Activated naive CD4-positive, alpha-beta T cell treated with anti-CD3 and anti-CD28 coated beads for 36 hours (primary cell): ENCODE results near the gene GABBR2. TPM values are rescaled to one million over a fixed set of nuclear protein-coding genes. Genes with fewer than 3 reads are reported as not detected.

Source experiments
- CTCF ChIA-PET: fragments of 350-600 bp; sonication (Branson Sonifier 250); formaldehyde crosslinking; loops from one replicate; lab custom pipeline; 2021; ENCODE audit warnings: antibody characterized with exemption; lab: Charles Lee
- DNase-seq: peaks from one replicate; pipeline ENCODE4 v3.0.0-alpha.2; 2020
- H3K27ac Mint-ChIP-seq: one replicate; pipeline ENCODE4 v1.8.0; 2021; ENCODE audit warnings: mild to moderate bottlenecking, mixed read lengths
- H3K27me3 Mint-ChIP-seq: one replicate; pipeline ENCODE4 v1.8.0; 2021; ENCODE audit warnings: low read depth, mixed read lengths
- H3K36me3 Mint-ChIP-seq: one replicate; pipeline ENCODE4 v1.8.0; 2021; ENCODE audit warnings: low read depth, mixed read lengths
- H3K4me1 Mint-ChIP-seq: one replicate; pipeline ENCODE4 v1.8.0; 2021; ENCODE audit warnings: low read depth, mixed read lengths
- H3K4me3 Mint-ChIP-seq: one replicate; pipeline ENCODE4 v1.8.0; 2021; ENCODE audit warnings: mild to moderate bottlenecking, moderate library complexity, mixed read lengths
- H3K9me3 Mint-ChIP-seq: one replicate; pipeline ENCODE4 v1.8.0; 2021; ENCODE audit warnings: mixed read lengths
- intact Hi-C: fragments of 100-400 bp; cut with micrococcal nuclease; formaldehyde crosslinking; loops from one replicate; pipeline ENCODE4 v1.15.1; 2023
- total RNA-seq, 2 experiments: library from RNA; stranded (reverse); gene quantifications; one replicate each; pipeline ENCODE4 v1.2.3, GENCODE V29; 2021

The GABBR2 gene
- total RNA-seq, 2 experiments from 2014 or later, result not detected

DNA sequence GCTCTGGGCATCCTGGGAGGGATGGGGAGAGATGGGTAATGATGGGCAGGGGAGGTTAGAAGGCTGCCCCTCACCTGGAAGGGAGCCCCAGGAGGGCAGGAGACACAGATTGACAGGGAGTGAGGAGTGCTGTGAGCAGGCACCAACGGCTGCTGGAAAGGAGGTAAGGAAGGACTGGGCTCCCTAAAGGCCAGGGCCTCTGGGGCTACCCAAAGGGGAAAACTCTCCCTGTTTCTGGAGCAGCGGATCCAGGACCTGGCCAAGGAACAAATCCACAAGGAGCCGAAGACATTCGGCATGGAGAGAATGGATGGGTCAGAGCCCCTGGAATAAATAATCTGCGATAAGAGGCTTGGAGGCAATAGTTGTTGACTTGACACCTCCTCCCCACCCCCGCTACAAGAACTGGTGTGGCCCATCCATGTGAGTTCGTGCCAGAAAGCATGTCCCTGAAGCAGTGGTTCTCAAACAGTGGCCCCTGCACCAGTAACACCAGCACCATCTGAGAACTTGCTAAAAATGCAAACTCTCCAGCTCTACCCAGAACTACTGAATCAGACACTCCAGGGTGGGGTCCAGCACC, 208.3 kb downstream of the GABBR2 start:
- no peak for DNase-seq
- no peaks in the 10 kb centered on the region for H3K4me1 Mint-ChIP-seq
- no peak overlapping the region for H3K27ac Mint-ChIP-seq
- no peaks in the 10 kb centered on the region for H3K36me3 Mint-ChIP-seq
- CTCF ChIA-PET, result no interaction called here
- peaks cover 10% of the 10 kb centered on the region for H3K27me3 Mint-ChIP-seq
- intact Hi-C loops, result no loop called here
- H3K9me3 Mint-ChIP-seq, result no peaks in the 10 kb centered on the region
- H3K4me3 Mint-ChIP-seq, result no peak overlapping the region

DNA sequence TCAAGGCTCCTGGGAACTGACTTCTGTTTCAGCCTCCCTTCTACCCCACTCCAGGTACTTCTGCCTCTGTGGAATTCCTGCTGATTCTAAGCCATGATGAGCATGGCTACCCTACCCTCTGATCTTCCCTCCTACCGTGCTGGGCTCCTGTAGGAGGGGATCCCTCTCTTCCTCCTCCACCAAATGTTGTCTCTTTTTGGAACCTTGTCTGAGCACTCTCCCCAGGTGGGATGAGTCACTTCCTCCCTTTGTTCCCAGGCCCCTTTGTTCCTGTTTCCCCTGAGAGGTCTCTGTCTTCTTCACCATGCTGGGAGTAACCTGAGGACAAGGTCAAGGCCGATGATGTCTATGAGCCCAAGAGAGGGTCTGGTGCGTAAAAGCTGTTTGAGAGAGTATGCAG, 213.2 kb downstream of the GABBR2 start:
- CTCF ChIA-PET, result no interaction called here
- H3K36me3 Mint-ChIP-seq, result no peaks in the 10 kb centered on the region
- peaks cover 15% of the 10 kb centered on the region for H3K27me3 Mint-ChIP-seq
- no peak overlapping the region for H3K4me3 Mint-ChIP-seq
- no peak for DNase-seq
- intact Hi-C loops, result no loop called here
- H3K9me3 Mint-ChIP-seq, result no peaks in the 10 kb centered on the region
- no peak overlapping the region for H3K27ac Mint-ChIP-seq
- H3K4me1 Mint-ChIP-seq, result no peaks in the 10 kb centered on the region

DNA sequence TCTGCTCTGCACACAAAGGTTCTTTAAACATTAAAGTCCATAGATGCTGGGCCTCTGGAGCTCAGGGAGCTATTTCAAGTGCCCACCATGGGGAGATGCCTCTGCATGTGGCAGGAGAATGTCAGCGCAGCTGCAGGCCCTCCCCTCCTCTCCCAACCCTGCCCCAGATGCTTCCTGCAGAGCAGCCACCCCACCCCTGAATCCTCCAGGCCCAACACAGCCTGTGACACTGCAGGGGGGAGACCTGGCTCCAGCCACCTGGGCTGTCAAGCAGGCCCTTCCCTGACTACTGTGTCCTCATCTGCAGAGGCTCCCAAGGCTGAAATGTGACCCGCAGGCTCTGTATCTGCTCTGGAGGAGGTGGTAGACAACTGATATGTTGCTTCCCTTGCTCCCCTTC, 213.9 kb downstream of the GABBR2 start:
- Mint-ChIP-seq H3K36me3 (no peaks in the 10 kb centered on the region), H3K4me1 (no peaks in the 10 kb centered on the region), H3K27ac (no peak overlapping the region), H3K9me3 (no peaks in the 10 kb centered on the region), H3K4me3 (no peak overlapping the region), H3K27me3 (peaks cover 15% of the 10 kb centered on the region)
- CTCF ChIA-PET, result no interaction called here
- intact Hi-C loops, result no loop called here
- DNase-seq, result no peak

DNA sequence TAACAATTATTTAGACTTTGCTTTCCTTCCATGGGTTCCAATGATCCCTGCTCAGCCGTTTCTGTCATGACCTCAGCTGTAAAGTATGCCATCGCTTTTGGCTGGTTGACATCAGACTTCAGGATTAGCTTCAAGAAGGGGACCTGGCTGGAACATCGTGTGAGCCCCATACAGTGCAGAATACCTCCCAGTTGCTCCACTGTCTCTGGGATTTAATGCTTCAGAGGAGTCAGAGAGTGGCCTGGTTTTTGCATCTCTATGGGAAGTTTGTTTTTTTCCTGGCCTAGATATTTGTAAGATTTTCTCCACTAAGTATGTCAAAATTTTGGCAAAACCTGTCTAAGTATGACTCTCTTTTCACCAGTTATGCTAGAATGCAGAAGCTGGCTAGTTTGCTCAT, 216.9 kb downstream of the GABBR2 start:
- Mint-ChIP-seq H3K4me3 (no peak overlapping the region), H3K27ac (no peak overlapping the region), H3K27me3 (peaks cover 11% of the 10 kb centered on the region), H3K4me1 (no peaks in the 10 kb centered on the region), H3K9me3 (no peaks in the 10 kb centered on the region), H3K36me3 (no peaks in the 10 kb centered on the region)
- intact Hi-C loops, result no loop called here
- DNase-seq, result no peak
- CTCF ChIA-PET, result no interaction called here

DNA sequence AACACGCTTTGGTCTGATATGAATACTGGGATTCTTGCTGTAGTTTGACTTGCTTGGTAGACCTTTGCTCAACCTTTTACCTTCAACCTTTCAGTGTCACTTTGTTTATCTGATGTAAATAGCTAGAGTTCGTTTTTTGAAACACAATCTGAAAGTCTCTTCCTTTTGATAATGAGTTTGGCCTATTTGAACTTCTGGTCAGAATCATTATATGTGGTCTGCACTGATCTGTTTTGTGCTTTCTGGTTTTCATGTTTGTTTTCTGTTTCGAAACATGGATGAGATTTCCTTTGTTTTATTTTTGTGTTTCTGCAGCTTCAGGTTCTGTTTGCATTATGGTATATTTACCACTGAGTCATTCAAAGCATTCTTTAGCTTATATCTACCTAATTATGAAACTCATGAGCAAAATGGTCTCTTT, 217.5 kb downstream of the GABBR2 start:
- H3K4me3 Mint-ChIP-seq, result no peak overlapping the region
- DNase-seq, result no peak
- H3K27ac Mint-ChIP-seq, result no peak overlapping the region
- intact Hi-C loops, result no loop called here
- CTCF ChIA-PET, result no interaction called here
- H3K36me3 Mint-ChIP-seq, result no peaks in the 10 kb centered on the region
- H3K27me3 Mint-ChIP-seq, result peaks cover 9% of the 10 kb centered on the region
- no peaks in the 10 kb centered on the region for H3K4me1 Mint-ChIP-seq
- H3K9me3 Mint-ChIP-seq, result no peaks in the 10 kb centered on the region

DNA sequence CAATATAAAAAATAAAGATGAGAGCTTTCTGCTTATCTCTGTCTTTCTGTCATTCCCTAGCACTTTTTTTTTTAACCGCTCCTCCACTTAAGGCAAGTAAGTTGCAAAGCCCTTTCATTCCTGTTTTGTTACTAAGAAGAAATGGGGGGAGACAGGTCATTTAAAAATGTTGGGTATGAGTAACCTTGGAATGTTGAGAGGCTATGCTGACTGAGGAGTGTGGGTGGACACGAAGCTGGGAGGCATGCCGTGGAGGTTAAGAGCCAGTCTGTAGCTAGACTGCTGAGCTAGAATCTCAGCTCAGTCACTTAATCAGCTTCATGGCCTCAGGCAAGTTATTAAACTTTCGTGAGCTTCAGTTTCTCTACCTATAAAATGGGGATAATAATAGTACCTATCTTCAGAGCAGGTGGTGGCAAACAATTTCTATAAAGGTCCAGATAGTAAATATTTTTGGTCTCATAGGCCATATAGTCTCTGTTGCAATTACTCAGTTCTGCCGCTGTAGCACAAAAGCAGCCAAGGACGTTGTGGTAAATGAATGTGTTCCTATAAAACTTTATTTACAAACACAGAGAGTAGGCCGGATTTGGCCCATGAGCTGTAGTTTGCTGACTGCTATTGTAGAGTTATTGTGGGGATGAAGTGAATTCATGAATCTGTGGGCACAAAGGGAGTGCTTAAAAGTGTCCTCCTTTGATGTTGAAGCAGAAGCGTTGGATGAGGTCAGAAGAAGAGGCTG, 220.0 kb downstream of the GABBR2 start:
- H3K36me3 Mint-ChIP-seq, result no peaks in the 10 kb centered on the region
- H3K27ac Mint-ChIP-seq, result no peak overlapping the region
- CTCF ChIA-PET, result no interaction called here
- H3K4me3 Mint-ChIP-seq, result no peak overlapping the region
- DNase-seq, result no peak
- H3K4me1 Mint-ChIP-seq, result no peaks in the 10 kb centered on the region
- H3K9me3 Mint-ChIP-seq, result no peaks in the 10 kb centered on the region
- H3K27me3 Mint-ChIP-seq, result peaks cover 10% of the 10 kb centered on the region
- intact Hi-C loops, result no loop called here

DNA sequence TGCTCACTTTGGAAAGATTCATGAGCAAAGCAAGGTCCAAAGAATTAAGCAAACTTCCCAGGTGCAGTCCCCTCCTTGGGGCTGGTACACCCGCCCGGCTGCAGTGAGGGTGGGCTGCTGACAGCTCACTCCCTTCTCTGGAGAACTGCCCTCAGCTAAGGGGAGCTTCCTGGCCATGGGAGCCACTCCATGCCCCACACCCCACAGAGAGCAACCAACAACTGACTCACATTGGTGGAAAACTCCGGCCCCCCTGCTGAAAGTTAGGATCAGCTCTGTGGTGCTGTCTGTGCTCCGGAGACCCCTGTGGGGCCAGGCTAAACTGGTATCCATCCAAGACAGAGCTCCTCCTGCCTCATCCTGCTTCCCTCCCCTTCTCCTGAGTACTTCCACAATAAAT, 223.0 kb downstream of the GABBR2 start:
- no peaks in the 10 kb centered on the region for H3K4me1 Mint-ChIP-seq
- no peak overlapping the region for H3K27ac Mint-ChIP-seq
- no peaks in the 10 kb centered on the region for H3K9me3 Mint-ChIP-seq
- no peaks in the 10 kb centered on the region for H3K36me3 Mint-ChIP-seq
- intact Hi-C loops, result no loop called here
- peaks cover 19% of the 10 kb centered on the region for H3K27me3 Mint-ChIP-seq
- no peak for DNase-seq
- CTCF ChIA-PET, result no interaction called here
- no peak overlapping the region for H3K4me3 Mint-ChIP-seq

DNA sequence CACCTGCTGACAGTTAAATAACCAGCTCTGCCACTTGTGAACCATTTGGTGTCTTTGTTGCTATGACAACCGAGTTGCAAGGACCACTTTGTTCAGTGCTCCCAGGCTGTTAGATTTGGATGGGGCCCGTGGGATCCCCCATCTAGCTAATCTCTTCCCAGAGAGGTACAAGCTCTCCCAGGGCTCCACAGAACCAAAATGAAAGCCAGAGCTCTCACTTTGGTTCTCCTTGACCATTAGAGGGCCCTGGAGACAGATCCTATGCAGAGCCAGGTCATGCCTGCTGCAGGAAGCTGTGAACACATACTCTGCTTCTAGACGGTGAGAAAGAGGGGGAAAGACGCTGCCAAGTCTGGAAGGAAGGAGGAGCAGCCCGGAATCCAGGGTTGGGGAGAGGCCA, 224.6 kb downstream of the GABBR2 start:
- Mint-ChIP-seq H3K36me3 (no peaks in the 10 kb centered on the region), H3K9me3 (no peaks in the 10 kb centered on the region), H3K4me3 (no peak overlapping the region), H3K27me3 (peaks cover 19% of the 10 kb centered on the region), H3K4me1 (no peaks in the 10 kb centered on the region), H3K27ac (no peak overlapping the region)
- intact Hi-C loops, result no loop called here
- CTCF ChIA-PET, result no interaction called here
- DNase-seq, result no peak

DNA sequence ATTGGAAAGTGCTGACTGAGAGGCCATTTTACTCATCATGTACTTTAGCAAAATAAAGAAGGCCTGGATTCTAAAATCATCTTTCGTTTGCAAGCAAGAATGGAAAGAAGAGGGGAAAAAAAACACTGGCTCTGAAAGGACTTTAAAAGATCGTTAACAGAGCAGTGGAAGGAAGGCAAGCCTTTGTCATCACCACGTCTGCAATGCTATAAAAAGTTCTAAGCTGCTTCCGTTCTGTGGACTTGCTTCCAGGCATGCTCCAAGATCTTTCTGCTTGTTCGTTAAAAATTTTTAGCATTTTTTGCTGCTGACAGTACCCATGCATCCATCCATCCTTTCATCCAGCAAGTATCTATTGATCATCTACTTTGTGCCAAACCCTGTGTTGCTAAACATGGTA, 226.5 kb downstream of the GABBR2 start:
- CTCF ChIA-PET, result no interaction called here
- no peaks in the 10 kb centered on the region for H3K4me1 Mint-ChIP-seq
- no peak for DNase-seq
- no peaks in the 10 kb centered on the region for H3K36me3 Mint-ChIP-seq
- no peak overlapping the region for H3K27ac Mint-ChIP-seq
- H3K4me3 Mint-ChIP-seq, result no peak overlapping the region
- H3K9me3 Mint-ChIP-seq, result no peaks in the 10 kb centered on the region
- peaks cover 19% of the 10 kb centered on the region for H3K27me3 Mint-ChIP-seq
- intact Hi-C loops, result no loop called here

DNA sequence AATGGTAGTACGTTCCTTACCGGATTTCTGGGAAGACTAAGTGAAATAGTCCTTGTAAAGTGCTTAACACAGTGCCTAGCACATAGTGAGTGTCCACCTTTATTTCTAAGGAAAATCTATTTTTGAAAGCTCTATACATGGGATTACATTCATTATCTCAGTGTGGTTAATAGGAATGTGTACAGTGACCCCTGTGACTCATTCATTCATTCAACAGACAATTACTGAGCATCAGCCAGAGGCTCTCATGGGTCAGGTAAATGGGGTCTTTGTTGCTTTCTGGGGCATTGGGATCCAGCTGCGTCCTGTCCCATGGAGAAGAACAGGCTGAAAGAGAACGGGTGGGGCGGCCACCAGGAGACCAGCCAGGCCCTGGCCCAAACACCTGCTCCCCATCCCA, 227.1 kb downstream of the GABBR2 start:
- Mint-ChIP-seq H3K27me3 (peaks cover 19% of the 10 kb centered on the region), H3K36me3 (no peaks in the 10 kb centered on the region), H3K9me3 (no peaks in the 10 kb centered on the region), H3K27ac (no peak overlapping the region), H3K4me1 (no peaks in the 10 kb centered on the region), H3K4me3 (no peak overlapping the region)
- CTCF ChIA-PET, result no interaction called here
- intact Hi-C loops, result no loop called here
- no peak for DNase-seq

DNA sequence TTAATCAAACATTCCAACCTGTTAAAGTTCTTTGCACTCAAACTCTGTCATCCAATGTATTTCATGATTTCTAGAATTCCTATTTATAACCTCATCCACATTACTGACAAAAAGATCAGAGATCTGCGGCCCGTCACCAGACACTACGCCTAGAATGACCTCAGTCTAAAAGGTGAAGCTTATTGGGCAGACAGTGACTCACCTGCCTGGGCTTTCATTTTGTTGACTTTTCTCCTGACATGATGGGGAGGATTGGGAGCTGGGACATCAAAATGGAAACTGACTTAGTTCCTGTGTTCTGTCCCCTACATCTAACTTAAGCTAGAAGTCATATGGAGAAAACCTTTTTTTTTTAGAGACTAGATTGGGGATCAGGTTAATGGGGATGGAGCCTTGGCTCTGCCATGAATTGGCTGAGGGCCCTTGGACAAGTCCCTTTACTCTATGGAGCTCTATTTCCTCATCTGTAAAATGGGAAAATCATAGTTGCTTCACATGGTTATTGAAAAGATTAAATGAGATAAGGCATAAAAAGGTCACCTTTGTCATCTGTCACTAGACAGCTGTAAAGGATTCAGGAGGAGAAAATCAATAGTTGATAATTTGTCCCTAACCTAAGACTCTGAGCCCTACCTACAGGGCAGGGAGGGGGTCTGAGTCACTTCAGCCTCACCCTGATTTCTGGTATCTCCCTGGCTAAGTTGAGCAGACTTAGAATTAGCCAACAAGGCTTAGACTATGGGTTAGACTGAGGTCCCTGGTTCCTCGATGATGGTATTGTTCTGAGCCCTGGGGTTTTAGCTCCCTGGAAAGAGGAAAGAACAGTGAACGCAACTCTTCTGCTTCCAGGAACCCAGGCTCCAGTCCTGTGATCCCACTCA, 228.5 kb downstream of the GABBR2 start:
- peaks cover 19% of the 10 kb centered on the region for H3K27me3 Mint-ChIP-seq
- no peaks in the 10 kb centered on the region for H3K36me3 Mint-ChIP-seq
- no peak overlapping the region for H3K27ac Mint-ChIP-seq
- CTCF ChIA-PET, result interaction anchor here (0.5 to 0.6 kb wide), 2 partner anchors 10 to 1138 kb away, joined by 3 read pairs; no protein-coding TSS in a partner anchor
- no peak overlapping the region for H3K4me3 Mint-ChIP-seq
- no peaks in the 10 kb centered on the region for H3K9me3 Mint-ChIP-seq
- no peak for DNase-seq
- H3K4me1 Mint-ChIP-seq, result no peaks in the 10 kb centered on the region
- intact Hi-C loops, result no loop called here

DNA sequence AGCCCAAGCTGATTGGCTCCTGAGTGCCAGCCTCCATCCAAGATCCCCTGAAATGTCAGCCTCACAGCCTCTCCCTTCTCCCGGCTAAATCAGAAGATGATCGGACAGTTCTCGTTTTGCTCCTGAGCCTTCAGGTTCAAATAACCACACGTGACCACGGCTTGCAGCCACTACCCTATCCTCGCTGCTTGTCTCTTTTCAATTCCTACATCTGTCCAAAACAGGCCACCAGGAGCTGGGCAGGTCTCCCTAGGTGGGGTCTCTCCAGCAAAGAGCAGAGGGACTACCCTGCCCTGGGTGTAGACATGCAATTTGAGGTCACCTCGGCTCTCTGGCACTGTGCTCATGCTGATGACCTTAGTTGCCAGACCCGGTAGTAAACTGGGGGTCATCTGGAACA, 229.3 kb downstream of the GABBR2 start:
- no peak overlapping the region for H3K4me3 Mint-ChIP-seq
- H3K9me3 Mint-ChIP-seq, result no peaks in the 10 kb centered on the region
- H3K27ac Mint-ChIP-seq, result no peak overlapping the region
- H3K4me1 Mint-ChIP-seq, result no peaks in the 10 kb centered on the region
- H3K27me3 Mint-ChIP-seq, result peaks cover 17% of the 10 kb centered on the region
- DNase-seq, result no peak
- CTCF ChIA-PET, result interaction anchor here (0.6 kb wide), 1 partner anchor 11 kb away, joined by 3 read pairs; no protein-coding TSS in a partner anchor
- H3K36me3 Mint-ChIP-seq, result no peaks in the 10 kb centered on the region
- intact Hi-C loops, result no loop called here
